WTC11 (cell line): ENCODE data around the gene CLIC5. TPM values are rescaled to one million over a fixed set of nuclear protein-coding genes. Genes with fewer than 3 reads are reported as not detected.

Source experiments
- ATAC-seq: fragments of 200-7000 bp; cut with Tn5 transposase; 2 replicates; pipeline ENCODE4 v1.10.0; 2021; ENCODE audit warnings: mild to moderate bottlenecking, moderate library complexity
- CTCF ChIA-PET: fragments of 300-600 bp; sonication (Branson Sonifier 250); formaldehyde crosslinking; loops from one replicate; lab custom pipeline; 2021; ENCODE audit warnings: antibody characterized with exemption; lab: Charles Lee
- POLR2A ChIA-PET: fragments of 350-600 bp; sonication (Branson Sonifier 250); formaldehyde crosslinking; loops from one replicate; lab custom pipeline; 2021; ENCODE audit warnings: antibody characterized with exemption; lab: Charles Lee
- DNase-seq: peaks from one replicate; pipeline ENCODE4 v3.0.0; 2021; ENCODE audit warnings: low spot score
- H3K27ac Mint-ChIP-seq: 2 replicates; pipeline ENCODE4 v1.8.0; 2021; ENCODE audit warnings: mixed read lengths
- H3K27me3 Mint-ChIP-seq: 2 replicates; pipeline ENCODE4 v1.8.0; 2021; ENCODE audit warnings: low read depth, mild to moderate bottlenecking, moderate library complexity, mixed read lengths
- H3K36me3 Mint-ChIP-seq: 2 replicates; pipeline ENCODE4 v1.8.0; 2021; ENCODE audit warnings: mixed read lengths
- H3K4me1 Mint-ChIP-seq: 2 replicates; pipeline ENCODE4 v1.8.0; 2022; ENCODE audit warnings: mixed read lengths
- H3K4me3 Mint-ChIP-seq: 2 replicates; pipeline ENCODE4 v1.8.0; 2021; ENCODE audit warnings: mild to moderate bottlenecking, moderate library complexity, mixed read lengths
- H3K9me3 Mint-ChIP-seq: 2 replicates; pipeline ENCODE4 v1.8.0; 2021; ENCODE audit warnings: mixed read lengths
- CREB1 ChIP-seq: sonication (generic); formaldehyde crosslinking; IDR thresholded peaks from 2 replicates; pipeline ENCODE4 v1.8.0; 2023; ENCODE audit warnings: mild to moderate bottlenecking, missing genetic modification reagents
- CREM ChIP-seq: sonication (generic); formaldehyde crosslinking; IDR thresholded peaks from 2 replicates; pipeline ENCODE4 v1.8.1; 2022; ENCODE audit warnings: mild to moderate bottlenecking, missing genetic modification reagents, moderate library complexity
- EMX1 ChIP-seq: fragments of 250-450 bp; sonication (Bioruptor Pico); IDR thresholded peaks from 2 replicates; pipeline ENCODE4 v1.8.0; 2021; ENCODE audit warnings: mild to moderate bottlenecking
- GABPB1 ChIP-seq: sonication (generic); formaldehyde crosslinking; IDR thresholded peaks from 2 replicates; pipeline ENCODE4 v1.8.1; 2023; ENCODE audit warnings: mild to moderate bottlenecking, missing genetic modification reagents
- GRHL2 ChIP-seq: fragments of 250-450 bp; sonication (Bioruptor Pico); IDR thresholded peaks from 2 replicates; pipeline ENCODE4 v1.8.0; 2022; ENCODE audit warnings: mild to moderate bottlenecking, moderate library complexity; ENCODE audit not compliant: insufficient replicate concordance, severe bottlenecking
- IRF1 ChIP-seq: sonication (generic); formaldehyde crosslinking; IDR thresholded peaks from 2 replicates; pipeline ENCODE4 v1.8.0; 2023; ENCODE audit warnings: missing genetic modification reagents
- JAZF1 ChIP-seq: fragments of 250-450 bp; sonication (Bioruptor Pico); IDR thresholded peaks from 2 replicates; pipeline ENCODE4 v1.9.0; 2021; ENCODE audit warnings: moderate library complexity, mild to moderate bottlenecking, inconsistent platforms
- KAT7 ChIP-seq: sonication (generic); formaldehyde crosslinking; IDR thresholded peaks from 2 replicates; pipeline ENCODE4 v1.8.1; 2023; ENCODE audit warnings: missing genetic modification reagents, mild to moderate bottlenecking, borderline replicate concordance
- NR3C1 ChIP-seq: sonication (generic); formaldehyde crosslinking; conservative IDR thresholded peaks from 2 replicates; pipeline ENCODE4 v1.8.1; 2023; ENCODE audit warnings: low read depth, mild to moderate bottlenecking, missing genetic modification reagents
- PRDM15 ChIP-seq: sonication (generic); formaldehyde crosslinking; IDR thresholded peaks from 2 replicates; pipeline ENCODE4 v1.8.0; 2022; ENCODE audit warnings: missing genetic modification reagents
- PREB ChIP-seq: sonication (generic); formaldehyde crosslinking; IDR thresholded peaks from 2 replicates; pipeline ENCODE4 v1.8.1; 2022; ENCODE audit warnings: mild to moderate bottlenecking, missing genetic modification reagents, moderate library complexity, borderline replicate concordance
- PRRX2 ChIP-seq: fragments of 250-450 bp; sonication (Bioruptor Pico); IDR thresholded peaks from 2 replicates; pipeline ENCODE4 v1.8.0; 2021; ENCODE audit warnings: mild to moderate bottlenecking
- RORB ChIP-seq: fragments of 250-450 bp; sonication (Bioruptor Pico); IDR thresholded peaks from 2 replicates; pipeline ENCODE4 v1.9.0; 2021; ENCODE audit warnings: mild to moderate bottlenecking
- TCF7 ChIP-seq: sonication (generic); formaldehyde crosslinking; IDR thresholded peaks from 2 replicates; pipeline ENCODE4 v1.8.0; 2022; ENCODE audit warnings: mild to moderate bottlenecking, low read depth, missing genetic modification reagents, moderate library complexity
- ZBTB43 ChIP-seq: sonication (generic); formaldehyde crosslinking; IDR thresholded peaks from 2 replicates; pipeline ENCODE4 v1.8.1; 2023; ENCODE audit warnings: mild to moderate bottlenecking, missing genetic modification reagents
- ZSCAN18 ChIP-seq: fragments of 250-450 bp; sonication (Bioruptor Pico); IDR thresholded peaks from 2 replicates; pipeline ENCODE4 v2.1.2; 2022; ENCODE audit warnings: mild to moderate bottlenecking, moderate library complexity
- total RNA-seq: library from RNA; stranded (reverse); gene quantifications from 3 replicates; pipeline ENCODE4 v1.2.3, GENCODE V29; 2021
- TF ChIP-seq, protein P1 (sequence below): sonication (generic); formaldehyde crosslinking; IDR thresholded peaks from 2 replicates; pipeline ENCODE4 v1.8.0; 2023; ENCODE audit warnings: missing genetic modification reagents, mild to moderate bottlenecking, borderline replicate concordance
- TF ChIP-seq, protein P2 (sequence below): sonication (generic); formaldehyde crosslinking; IDR thresholded peaks from 2 replicates; pipeline ENCODE4 v1.8.1; 2022; ENCODE audit warnings: low read depth, missing genetic modification reagents, borderline replicate concordance

Gene CLIC5
- total RNA-seq, 1 experiment from 2014 or later: 0.22 TPM

DNA sequence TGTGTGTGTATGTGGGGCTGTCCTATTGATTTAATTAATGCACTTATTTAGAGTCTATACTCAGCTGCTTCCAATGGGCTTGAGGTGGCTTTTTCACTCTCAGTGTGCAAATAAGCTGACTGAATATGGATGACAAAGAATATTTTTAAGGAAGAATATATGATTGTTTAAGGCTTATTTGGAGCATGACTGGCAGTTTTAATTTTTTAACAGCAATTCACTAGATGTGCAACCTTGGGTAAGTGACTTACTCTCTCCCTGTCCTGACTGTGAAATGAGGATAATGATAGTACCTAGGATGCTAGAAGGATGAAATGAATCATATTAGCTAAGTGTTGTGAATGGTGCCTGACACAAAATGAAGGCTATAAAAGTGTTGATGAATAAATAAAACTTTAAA, 67.9 kb downstream of the CLIC5 start:
- Mint-ChIP-seq H3K36me3 (no peaks in the 10 kb centered on the region), H3K27me3 (peaks cover 2% of the 10 kb centered on the region; the same call in 1 of the 2 replicates), H3K4me3 (no peak overlapping the region), H3K9me3 (no peaks in the 10 kb centered on the region), H3K4me1 (peaks cover 16% of the 10 kb centered on the region)
- CTCF ChIA-PET: no interaction called here
- DNase-seq: no peak
- TF ChIP-seq PREB (no peak), RORB (CRISPR knock-in tag) (no peak), PRRX2 (CRISPR knock-in tag) (no peak)
- TF ChIP-seq, all 79 proteins: peak for 0
- POLR2A ChIA-PET: no interaction called here
- H3K27ac Mint-ChIP-seq: no peak overlapping the region
- no peak for ATAC-seq

GRCh38 chr6:45946887-45947286, 68.8 kb downstream of the CLIC5 start:
- Mint-ChIP-seq H3K27ac (no peak overlapping the region), H3K4me3 (no peak overlapping the region), H3K36me3 (no peaks in the 10 kb centered on the region), H3K9me3 (no peaks in the 10 kb centered on the region), H3K4me1 (peaks cover 19% of the 10 kb centered on the region), H3K27me3 (peaks cover 2% of the 10 kb centered on the region; the same call in 1 of the 2 replicates)
- TF ChIP-seq GRHL2 (no peak), ZSCAN18 (CRISPR knock-in tag) (no peak), IRF1 (CRISPR knock-in tag) (no peak), NR3C1 (no peak), PRDM15 (CRISPR knock-in tag) (no peak), KAT7 (no peak)
- TF ChIP-seq, protein P1, sequence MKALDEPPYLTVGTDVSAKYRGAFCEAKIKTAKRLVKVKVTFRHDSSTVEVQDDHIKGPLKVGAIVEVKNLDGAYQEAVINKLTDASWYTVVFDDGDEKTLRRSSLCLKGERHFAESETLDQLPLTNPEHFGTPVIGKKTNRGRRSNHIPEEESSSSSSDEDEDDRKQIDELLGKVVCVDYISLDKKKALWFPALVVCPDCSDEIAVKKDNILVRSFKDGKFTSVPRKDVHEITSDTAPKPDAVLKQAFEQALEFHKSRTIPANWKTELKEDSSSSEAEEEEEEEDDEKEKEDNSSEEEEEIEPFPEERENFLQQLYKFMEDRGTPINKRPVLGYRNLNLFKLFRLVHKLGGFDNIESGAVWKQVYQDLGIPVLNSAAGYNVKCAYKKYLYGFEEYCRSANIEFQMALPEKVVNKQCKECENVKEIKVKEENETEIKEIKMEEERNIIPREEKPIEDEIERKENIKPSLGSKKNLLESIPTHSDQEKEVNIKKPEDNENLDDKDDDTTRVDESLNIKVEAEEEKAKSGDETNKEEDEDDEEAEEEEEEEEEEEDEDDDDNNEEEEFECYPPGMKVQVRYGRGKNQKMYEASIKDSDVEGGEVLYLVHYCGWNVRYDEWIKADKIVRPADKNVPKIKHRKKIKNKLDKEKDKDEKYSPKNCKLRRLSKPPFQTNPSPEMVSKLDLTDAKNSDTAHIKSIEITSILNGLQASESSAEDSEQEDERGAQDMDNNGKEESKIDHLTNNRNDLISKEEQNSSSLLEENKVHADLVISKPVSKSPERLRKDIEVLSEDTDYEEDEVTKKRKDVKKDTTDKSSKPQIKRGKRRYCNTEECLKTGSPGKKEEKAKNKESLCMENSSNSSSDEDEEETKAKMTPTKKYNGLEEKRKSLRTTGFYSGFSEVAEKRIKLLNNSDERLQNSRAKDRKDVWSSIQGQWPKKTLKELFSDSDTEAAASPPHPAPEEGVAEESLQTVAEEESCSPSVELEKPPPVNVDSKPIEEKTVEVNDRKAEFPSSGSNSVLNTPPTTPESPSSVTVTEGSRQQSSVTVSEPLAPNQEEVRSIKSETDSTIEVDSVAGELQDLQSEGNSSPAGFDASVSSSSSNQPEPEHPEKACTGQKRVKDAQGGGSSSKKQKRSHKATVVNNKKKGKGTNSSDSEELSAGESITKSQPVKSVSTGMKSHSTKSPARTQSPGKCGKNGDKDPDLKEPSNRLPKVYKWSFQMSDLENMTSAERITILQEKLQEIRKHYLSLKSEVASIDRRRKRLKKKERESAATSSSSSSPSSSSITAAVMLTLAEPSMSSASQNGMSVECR (CRISPR knock-in tag): no peak
- ChIA-PET CTCF (interaction anchor here (0.6 to 3.1 kb wide), 6 partner anchors 13 to 143 kb away, joined by 3 to 21 read pairs (median 4); no protein-coding TSS in a partner anchor), POLR2A (no interaction called here)
- ATAC-seq: no peak
- DNase-seq: no peak

DNA sequence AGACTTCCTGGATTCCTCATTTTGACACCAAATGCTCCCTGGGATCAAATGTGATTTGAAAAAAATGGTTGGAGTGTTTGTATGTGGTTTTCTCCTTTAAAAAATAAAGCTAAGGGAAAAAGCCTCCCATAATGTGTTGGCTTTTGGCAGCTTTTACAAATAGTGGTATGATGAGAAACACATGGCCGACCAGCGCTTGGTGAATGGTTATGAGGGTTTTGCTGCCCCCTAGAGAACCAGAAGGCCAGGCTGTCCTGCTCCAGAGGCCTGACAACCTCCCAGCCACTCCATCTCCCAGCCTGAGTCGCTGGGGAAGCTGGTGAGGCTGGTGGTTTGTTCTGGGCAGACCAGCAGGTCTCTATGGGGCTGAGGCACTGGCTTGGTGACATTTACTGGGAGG, 69.3 kb downstream of the CLIC5 start:
- no peak overlapping the region for H3K4me3 Mint-ChIP-seq
- ATAC-seq: peak; percentile 95
- ChIA-PET POLR2A (no interaction called here), CTCF (interaction anchor here (0.6 to 3.1 kb wide), 8 partner anchors 11 to 144 kb away, joined by 3 to 21 read pairs (median 3); no protein-coding TSS in a partner anchor)
- H3K4me1 Mint-ChIP-seq: peaks cover 19% of the 10 kb centered on the region
- peaks cover 2% of the 10 kb centered on the region; the same call in 1 of the 2 replicates for H3K27me3 Mint-ChIP-seq
- H3K9me3 Mint-ChIP-seq: no peaks in the 10 kb centered on the region
- H3K36me3 Mint-ChIP-seq: no peaks in the 10 kb centered on the region
- peak; percentile 45 for DNase-seq
- H3K27ac Mint-ChIP-seq: no peak overlapping the region
- TF ChIP-seq GABPB1 (no peak), RORB (CRISPR knock-in tag) (no peak), EMX1 (CRISPR knock-in tag) (no peak), JAZF1 (CRISPR knock-in tag) (no peak), PRRX2 (CRISPR knock-in tag) (no peak), ZBTB43 (no peak), TCF7 (CRISPR knock-in tag) (no peak), CREB1 (CRISPR knock-in tag) (no peak), CREM (CRISPR knock-in tag) (no peak)
- TF ChIP-seq, protein P2, sequence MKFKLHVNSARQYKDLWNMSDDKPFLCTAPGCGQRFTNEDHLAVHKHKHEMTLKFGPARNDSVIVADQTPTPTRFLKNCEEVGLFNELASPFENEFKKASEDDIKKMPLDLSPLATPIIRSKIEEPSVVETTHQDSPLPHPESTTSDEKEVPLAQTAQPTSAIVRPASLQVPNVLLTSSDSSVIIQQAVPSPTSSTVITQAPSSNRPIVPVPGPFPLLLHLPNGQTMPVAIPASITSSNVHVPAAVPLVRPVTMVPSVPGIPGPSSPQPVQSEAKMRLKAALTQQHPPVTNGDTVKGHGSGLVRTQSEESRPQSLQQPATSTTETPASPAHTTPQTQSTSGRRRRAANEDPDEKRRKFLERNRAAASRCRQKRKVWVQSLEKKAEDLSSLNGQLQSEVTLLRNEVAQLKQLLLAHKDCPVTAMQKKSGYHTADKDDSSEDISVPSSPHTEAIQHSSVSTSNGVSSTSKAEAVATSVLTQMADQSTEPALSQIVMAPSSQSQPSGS: no peak
